ENCODE results near the gene PPP1R7.
A peak's percentile ranks its signal among the peaks of the same experiment; 100 is the strongest.
"Not testable (repeated sequence)": the region's sequence is repeated elsewhere in the genome, so short reads cannot be mapped to it uniquely, and the experiment has no call there.

PPP1R7 gene, protein sequence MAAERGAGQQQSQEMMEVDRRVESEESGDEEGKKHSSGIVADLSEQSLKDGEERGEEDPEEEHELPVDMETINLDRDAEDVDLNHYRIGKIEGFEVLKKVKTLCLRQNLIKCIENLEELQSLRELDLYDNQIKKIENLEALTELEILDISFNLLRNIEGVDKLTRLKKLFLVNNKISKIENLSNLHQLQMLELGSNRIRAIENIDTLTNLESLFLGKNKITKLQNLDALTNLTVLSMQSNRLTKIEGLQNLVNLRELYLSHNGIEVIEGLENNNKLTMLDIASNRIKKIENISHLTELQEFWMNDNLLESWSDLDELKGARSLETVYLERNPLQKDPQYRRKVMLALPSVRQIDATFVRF

DNA sequence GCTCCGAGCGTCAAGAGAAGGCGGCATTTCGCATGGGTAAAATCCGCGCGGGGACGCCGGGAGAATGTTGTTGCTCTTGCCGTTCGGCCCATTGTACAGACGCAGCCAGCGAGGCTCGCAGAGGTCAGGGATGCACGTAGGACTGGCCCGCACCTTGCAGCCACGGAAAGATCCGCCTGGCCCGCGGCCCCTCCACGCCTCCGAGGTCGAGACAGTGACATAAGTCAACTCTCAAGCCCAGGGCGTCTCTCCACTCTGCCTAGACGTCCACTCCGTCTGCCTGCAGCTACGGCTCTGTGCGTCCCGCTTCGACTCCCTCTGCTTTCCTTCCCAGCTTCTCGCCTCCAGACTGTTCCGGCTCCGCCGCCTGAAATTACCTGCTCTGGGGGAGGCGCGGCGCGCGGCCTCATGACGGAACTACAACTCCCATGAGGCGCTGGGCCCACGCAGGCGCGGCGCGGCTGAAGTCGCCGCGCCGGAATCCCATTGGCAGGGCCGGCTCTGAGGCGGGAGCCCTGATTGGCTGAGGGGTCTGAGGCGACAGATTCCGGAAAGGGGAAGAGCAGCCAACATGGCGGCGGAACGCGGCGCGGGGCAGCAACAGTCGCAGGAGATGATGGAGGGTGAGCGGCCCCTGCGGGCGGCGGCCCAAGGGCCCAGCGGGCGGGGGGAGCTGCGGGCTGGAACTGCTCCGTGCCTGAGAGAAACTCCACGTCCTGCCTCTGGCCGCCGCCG is at the start of gene PPP1R7:
PPP1R7 (plus strand) TSS at position 543 of the 735 bp plus-strand sequence; CDS start at position 572, 29 bp downstream.
- Histone ChIP-seq H3K4me3 (ENCODE audit: low read depth in 1 of 2, low read length in 1 of 2) (peak within 1 kb of the TSS; percentile 75 to 94), H3K27me3 (peaks cover 11% of the 10 kb centered on the region), H3K27ac (peak within 1 kb of the TSS; percentile 62), H3K36me3 (peaks cover 16% of the 10 kb centered on the region), H3K4me1 (ENCODE audit: control insufficient read depth in 1 of 2, insufficient read depth in 1 of 2, low read depth in 1 of 2, low read length in 1 of 2) (peaks cover 17 to 19% of the 10 kb centered on the region in 2 experiments), H3K9me3 (no peaks in the 10 kb centered on the region)
- TF ChIP-seq, protein P1, sequence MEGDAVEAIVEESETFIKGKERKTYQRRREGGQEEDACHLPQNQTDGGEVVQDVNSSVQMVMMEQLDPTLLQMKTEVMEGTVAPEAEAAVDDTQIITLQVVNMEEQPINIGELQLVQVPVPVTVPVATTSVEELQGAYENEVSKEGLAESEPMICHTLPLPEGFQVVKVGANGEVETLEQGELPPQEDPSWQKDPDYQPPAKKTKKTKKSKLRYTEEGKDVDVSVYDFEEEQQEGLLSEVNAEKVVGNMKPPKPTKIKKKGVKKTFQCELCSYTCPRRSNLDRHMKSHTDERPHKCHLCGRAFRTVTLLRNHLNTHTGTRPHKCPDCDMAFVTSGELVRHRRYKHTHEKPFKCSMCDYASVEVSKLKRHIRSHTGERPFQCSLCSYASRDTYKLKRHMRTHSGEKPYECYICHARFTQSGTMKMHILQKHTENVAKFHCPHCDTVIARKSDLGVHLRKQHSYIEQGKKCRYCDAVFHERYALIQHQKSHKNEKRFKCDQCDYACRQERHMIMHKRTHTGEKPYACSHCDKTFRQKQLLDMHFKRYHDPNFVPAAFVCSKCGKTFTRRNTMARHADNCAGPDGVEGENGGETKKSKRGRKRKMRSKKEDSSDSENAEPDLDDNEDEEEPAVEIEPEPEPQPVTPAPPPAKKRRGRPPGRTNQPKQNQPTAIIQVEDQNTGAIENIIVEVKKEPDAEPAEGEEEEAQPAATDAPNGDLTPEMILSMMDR (IDR thresholded peaks at IDR 0.05): peak; percentile 51

DNA sequence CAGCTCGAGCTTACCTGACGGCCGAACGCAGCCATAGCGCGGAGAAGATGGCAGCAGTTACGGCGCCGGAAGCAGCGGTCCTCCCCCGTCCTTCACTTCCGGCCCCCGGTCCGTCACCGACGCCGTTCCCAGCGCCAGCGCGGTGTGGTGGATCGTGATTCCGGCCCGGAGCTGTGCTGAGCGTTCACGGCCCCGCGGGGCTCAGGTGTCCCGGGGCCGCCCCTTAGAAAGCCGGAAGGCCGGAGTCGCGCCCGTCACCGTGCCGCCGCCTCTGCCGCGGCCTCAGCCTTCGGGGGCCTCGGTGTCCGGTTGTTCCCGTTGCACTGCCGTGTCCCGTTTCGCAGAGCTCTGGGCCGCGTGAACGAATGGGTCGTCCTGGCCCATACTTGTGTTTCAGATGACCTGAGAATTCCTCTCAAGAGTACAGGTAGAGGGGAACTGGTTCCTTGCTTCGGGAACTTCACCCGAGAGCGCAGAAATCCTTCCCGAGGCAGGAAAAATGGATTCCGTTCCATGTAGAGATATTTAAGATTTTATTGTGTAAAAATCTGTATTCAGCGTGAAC is 47.9 kb upstream of the PPP1R7 start, which contains the start of gene MTERF4:
MTERF4 (minus strand) TSS at position 49 of the 565 bp plus-strand sequence; CDS start at position 35, 14 bp downstream.
- H3K27ac ChIP-seq: peak within 1 kb of the TSS; percentile 78
- H3K36me3 ChIP-seq: peaks cover 26% of the 10 kb centered on the region
- H3K4me1 ChIP-seq (ENCODE audit: control insufficient read depth in 1 of 2, insufficient read depth in 1 of 2, low read depth in 1 of 2, low read length in 1 of 2): peaks cover 15 to 21% of the 10 kb centered on the region in 2 experiments
- peak within 1 kb of the TSS; percentile 76 to 82 for H3K4me3 ChIP-seq (ENCODE audit: low read depth in 1 of 2, low read length in 1 of 2)
- no peaks in the 10 kb centered on the region for H3K27me3 ChIP-seq
- TF ChIP-seq, protein P1 (IDR thresholded peaks at IDR 0.05): peak; percentile 12
- no peaks in the 10 kb centered on the region for H3K9me3 ChIP-seq

DNA sequence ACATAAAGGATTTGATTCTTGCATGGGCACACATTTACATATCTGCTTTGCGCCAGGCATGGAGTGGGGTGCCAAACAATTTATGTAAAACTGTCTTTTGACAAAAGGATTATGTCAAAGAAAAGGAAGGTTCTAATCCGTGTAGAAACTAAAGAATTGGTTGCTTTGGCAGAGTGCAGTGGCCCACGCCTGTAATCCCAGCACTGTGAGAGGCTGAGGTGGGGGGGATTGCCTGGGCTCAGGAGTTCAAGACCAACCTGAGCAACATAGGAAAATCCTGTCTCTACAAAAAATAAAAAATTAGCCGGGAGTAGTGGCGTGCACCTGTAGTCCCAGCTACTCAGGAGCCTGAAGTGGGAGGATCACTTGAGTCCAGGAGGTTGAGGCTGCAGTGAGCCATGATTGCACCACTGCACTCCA is 47.1 kb upstream of the PPP1R7 start:
- Histone ChIP-seq H3K36me3 (peaks cover 17% of the 10 kb centered on the region), H3K27me3 (no peaks in the 10 kb centered on the region), H3K4me1 (ENCODE audit: control insufficient read depth in 1 of 2, insufficient read depth in 1 of 2, low read depth in 1 of 2, low read length in 1 of 2) (peaks cover 15 to 21% of the 10 kb centered on the region in 2 experiments), H3K4me3 (ENCODE audit: low read depth in 1 of 2, low read length in 1 of 2) (no peak overlapping the region), H3K9me3 (no peaks in the 10 kb centered on the region), H3K27ac (no peak overlapping the region)
- TF ChIP-seq, protein P1 (IDR thresholded peaks at IDR 0.05): no peak

DNA sequence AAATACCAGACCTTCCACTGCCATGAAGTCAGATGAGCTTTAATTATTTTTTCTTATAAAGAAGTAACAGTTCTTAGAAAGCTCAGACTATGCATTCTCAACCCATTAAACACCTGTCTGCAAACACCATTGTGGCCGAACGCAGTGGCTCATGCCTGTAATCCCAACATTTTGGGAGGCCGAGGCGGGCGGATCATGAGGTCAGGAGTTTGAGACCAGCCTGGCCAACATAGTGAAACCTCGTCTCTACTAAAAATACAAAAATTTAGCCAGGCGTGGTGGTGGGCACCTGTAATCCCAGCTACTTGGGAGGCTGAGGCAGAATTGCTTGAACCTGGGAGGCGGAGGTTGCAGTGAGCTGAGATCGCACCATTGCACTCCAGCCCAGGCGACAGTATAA is 45.7 kb upstream of the PPP1R7 start:
- not testable (repeated sequence) for H3K27ac ChIP-seq; H3K27me3 ChIP-seq; H3K36me3 ChIP-seq; H3K4me3 ChIP-seq (ENCODE audit: low read depth in 1 of 2, low read length in 1 of 2); H3K9me3 ChIP-seq
- peaks cover 15 to 21% of the 10 kb centered on the region in 2 experiments for H3K4me1 ChIP-seq (ENCODE audit: control insufficient read depth in 1 of 2, insufficient read depth in 1 of 2, low read depth in 1 of 2, low read length in 1 of 2)

GRCh38 chr2:241105641-241106040 is 44.6 kb upstream of the PPP1R7 start:
- TF ChIP-seq, protein P1 (IDR thresholded peaks at IDR 0.05): no peak
- Histone ChIP-seq H3K4me1 (ENCODE audit: control insufficient read depth in 1 of 2, insufficient read depth in 1 of 2, low read depth in 1 of 2, low read length in 1 of 2) (peaks cover 15 to 20% of the 10 kb centered on the region in 2 experiments), H3K27ac (no peak overlapping the region), H3K36me3 (no peaks in the 10 kb centered on the region), H3K9me3 (no peaks in the 10 kb centered on the region), H3K27me3 (no peaks in the 10 kb centered on the region), H3K4me3 (ENCODE audit: low read depth in 1 of 2, low read length in 1 of 2) (no peak overlapping the region)

All from neutrophil (primary cell).